Esophagus muscularis mucosa (tissue), 4 donors: ENCODE results near the gene C19orf44.

ENCODE experiments used
- CTCF ChIP-seq, 3 experiments: fragments of 200-600 bp in 2 of 3; fragments of 450-650 bp in 1 of 3; sonication (generic) in 2 of 3; IDR thresholded peaks; one replicate each; pipeline ENCODE4 v1.5.1; 2017 to 2019; ENCODE audit warnings: antibody characterized with exemption in 3 of 3, mild to moderate bottlenecking in 2 of 3, moderate library complexity in 1 of 3
- EP300 ChIP-seq: sonication (generic); formaldehyde crosslinking; IDR thresholded peaks from one replicate; pipeline ENCODE4 v1.6.1; 2017; ENCODE audit warnings: antibody characterized with exemption
- POLR2A ChIP-seq: fragments of 450-650 bp; IDR thresholded peaks from one replicate; pipeline ENCODE4 v1.6.1; 2017; ENCODE audit warnings: antibody characterized with exemption, moderate library complexity, mild to moderate bottlenecking, low read depth
- POLR2AphosphoS5 ChIP-seq, 2 donors: sonication (generic); formaldehyde crosslinking; IDR thresholded peaks; one replicate each; pipeline ENCODE4 v1.6.1; 2017; ENCODE audit warnings: antibody characterized with exemption in 2 of 2

- TF ChIP-seq CTCF (IDR thresholded peaks at IDR 0.05): no peak
- no peak for TF ChIP-seq EP300
- TF ChIP-seq POLR2A: no peak
- no peak for TF ChIP-seq POLR2AphosphoS5 (IDR thresholded peaks at IDR 0.05)
Observed at GRCh38 chr19:16518483-16519229, 22.5 kb downstream of the C19orf44 start.
